RWPE2 (cell line): ENCODE data around the gene MRPL12.

Experiments
- ATAC-seq: fragments of 200-7000 bp; cut with Tn5 transposase; 3 replicates; pipeline ENCODE4 v1.9.1; 2021; ENCODE audit warnings: low read depth
- DNase-seq: peaks from one replicate; pipeline ENCODE4 v3.0.0-alpha.2; 2020; ENCODE audit warnings: low spot score
- H3K27ac ChIP-seq: fragments of 450-650 bp; 2 replicates; pipeline ENCODE4 v1.5.1; 2017; ENCODE audit warnings: mild to moderate bottlenecking; ENCODE audit not compliant: poor library complexity, severe bottlenecking
- H3K27me3 ChIP-seq: fragments of 250-450 bp; sonication (Bioruptor Pico); 2 replicates; pipeline ENCODE4 v1.5.1; 2021; ENCODE audit warnings: mild to moderate bottlenecking, moderate library complexity; ENCODE audit not compliant: insufficient read depth, poor library complexity, severe bottlenecking
- H3K36me3 ChIP-seq: fragments of 250-450 bp; sonication (Bioruptor Pico); 2 replicates; pipeline ENCODE4 v1.5.1; 2020; ENCODE audit warnings: low read depth, mild to moderate bottlenecking, moderate library complexity
- H3K4me1 ChIP-seq: fragments of 250-450 bp; sonication (Bioruptor Pico); 2 replicates; pipeline ENCODE4 v1.5.1; 2021; ENCODE audit warnings: mild to moderate bottlenecking, moderate library complexity; ENCODE audit not compliant: insufficient read depth, poor library complexity, severe bottlenecking
- H3K4me3 ChIP-seq: fragments of 250-450 bp; sonication (Bioruptor Pico); 2 replicates; pipeline ENCODE4 v1.5.1; 2021; ENCODE audit warnings: mild to moderate bottlenecking, moderate library complexity; ENCODE audit not compliant: severe bottlenecking
- H3K9me3 ChIP-seq: fragments of 250-450 bp; sonication (Bioruptor Pico); 2 replicates; pipeline ENCODE4 v1.5.1; 2021; ENCODE audit warnings: mild to moderate bottlenecking, moderate library complexity; ENCODE audit not compliant: severe bottlenecking
- CTCF ChIP-seq: fragments of 450-650 bp; IDR thresholded peaks from one replicate; pipeline ENCODE4 v1.5.1; 2017; ENCODE audit warnings: mild to moderate bottlenecking, moderate library complexity; ENCODE audit not compliant: poor library complexity, severe bottlenecking

MRPL12 gene

GRCh38 chr17:81741049-81741593 is 38.0 kb downstream of the MRPL12 start:
- no peak for TF ChIP-seq CTCF
- peaks cover 3% of the 10 kb centered on the region for H3K4me1 ChIP-seq
- H3K27ac ChIP-seq = no peak overlapping the region
- peak; percentile 66 for DNase-seq
- H3K9me3 ChIP-seq = no peaks in the 10 kb centered on the region
- H3K36me3 ChIP-seq = no peaks in the 10 kb centered on the region
- no peak overlapping the region for H3K4me3 ChIP-seq
- ATAC-seq = peak; percentile 45
- no peaks in the 10 kb centered on the region for H3K27me3 ChIP-seq

- DNase-seq = peak; percentile 79
- ATAC-seq = peak; percentile 67
- Histone ChIP-seq H3K9me3 (no peaks in the 10 kb centered on the region), H3K27ac (no peak overlapping the region), H3K27me3 (no peaks in the 10 kb centered on the region), H3K4me1 (no peaks in the 10 kb centered on the region), H3K36me3 (no peaks in the 10 kb centered on the region), H3K4me3 (no peak overlapping the region)
- no peak for TF ChIP-seq CTCF
Measured at GRCh38 chr17:81741594-81742452, 38.7 kb downstream of the MRPL12 start.
